Measurements from ENCODE around the gene NCAM1.

Gene NCAM1

DNA sequence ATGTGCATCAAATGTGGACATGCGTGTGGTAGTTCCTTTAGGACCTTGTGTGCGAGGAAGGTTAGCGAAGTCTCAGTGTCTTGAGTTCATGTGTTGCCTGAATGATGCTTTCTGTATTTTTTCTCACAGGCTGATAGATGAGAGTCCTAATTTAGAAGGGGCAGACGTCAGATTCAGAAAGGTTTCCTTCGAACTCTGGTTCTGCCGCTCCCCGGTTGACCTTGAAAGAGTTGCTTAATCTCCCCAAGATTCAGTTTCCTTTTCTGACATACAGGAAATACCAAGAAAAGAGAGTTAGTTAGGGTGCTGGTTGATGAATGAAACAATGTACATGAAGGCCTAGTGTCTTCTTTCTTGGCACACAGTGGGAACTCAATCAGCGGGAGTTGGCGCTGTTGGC, 317.3 kb downstream of the NCAM1 start:
- no peak overlapping the region for H3K27ac ChIP-seq
- TF ChIP-seq CTCF (conservative IDR thresholded peaks at IDR 0.05), result no peak

DNA sequence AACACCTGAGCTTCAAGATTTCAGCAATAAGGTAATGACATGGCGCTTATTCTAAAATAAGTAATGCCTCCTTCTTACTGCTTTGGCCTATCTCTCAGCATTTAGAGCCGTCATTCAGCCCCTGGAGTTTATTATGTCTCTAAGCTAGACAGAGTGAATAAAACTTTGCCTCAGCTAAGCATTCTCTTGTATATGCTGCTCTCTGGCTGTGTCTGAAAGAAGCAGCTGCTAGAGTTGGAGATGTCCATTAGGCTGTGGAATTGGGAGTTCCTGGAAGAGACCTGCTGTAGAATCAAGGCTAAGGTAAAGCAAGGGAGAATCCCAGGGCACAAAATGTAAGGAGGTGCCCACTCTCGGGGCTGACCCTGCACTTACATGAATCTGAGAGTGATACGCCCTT, 317.7 kb downstream of the NCAM1 start:
- H3K27ac ChIP-seq, result no peak overlapping the region
- TF ChIP-seq CTCF (conservative IDR thresholded peaks at IDR 0.05), result no peak

- no peak for TF ChIP-seq CTCF (conservative IDR thresholded peaks at IDR 0.05)
- H3K27ac ChIP-seq, result no peak overlapping the region
Observed at GRCh38 chr11:113279591-113279990, 318.4 kb downstream of the NCAM1 start.

- no peak for TF ChIP-seq CTCF (conservative IDR thresholded peaks at IDR 0.05)
Observed at GRCh38 chr11:113281052-113281725, 320.0 kb downstream of the NCAM1 start.

DNA sequence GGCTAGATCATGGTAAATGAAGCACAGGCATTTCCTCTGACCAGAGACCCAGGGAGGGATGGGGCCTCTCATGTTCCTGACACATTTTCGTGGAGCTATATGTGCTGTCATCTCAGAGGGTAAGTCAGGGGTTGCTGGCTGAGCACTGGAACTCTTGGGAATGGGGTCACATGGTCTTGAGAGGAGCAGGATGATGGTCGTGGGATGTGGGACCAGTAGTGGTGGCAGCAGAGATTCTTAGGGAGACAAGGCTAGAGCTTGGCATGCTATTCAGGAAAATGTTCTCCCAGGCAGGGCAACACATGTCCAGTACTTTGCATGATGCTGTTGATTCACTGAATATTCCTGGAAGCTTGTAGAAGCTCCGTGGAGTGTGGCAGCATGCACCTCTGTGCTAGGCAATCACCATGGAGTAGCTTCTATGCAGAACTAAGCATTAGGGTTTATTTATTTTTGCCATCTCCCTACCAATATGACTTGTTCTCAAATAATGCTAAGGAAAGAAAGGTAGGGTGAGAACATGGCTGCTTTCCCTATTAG, 321.7 kb downstream of the NCAM1 start:
- TF ChIP-seq CTCF (conservative IDR thresholded peaks at IDR 0.05), result no peak
- no peak overlapping the region for H3K27ac ChIP-seq

More at GRCh38 chr11:113281052-113281725, 320.0 kb downstream of the NCAM1 start:
- no peak overlapping the region for H3K27ac ChIP-seq

- H3K27ac ChIP-seq, result no peak overlapping the region
- TF ChIP-seq CTCF (conservative IDR thresholded peaks at IDR 0.05), result no peak
Observed at GRCh38 chr11:113283881-113284280, 322.7 kb downstream of the NCAM1 start.

DNA sequence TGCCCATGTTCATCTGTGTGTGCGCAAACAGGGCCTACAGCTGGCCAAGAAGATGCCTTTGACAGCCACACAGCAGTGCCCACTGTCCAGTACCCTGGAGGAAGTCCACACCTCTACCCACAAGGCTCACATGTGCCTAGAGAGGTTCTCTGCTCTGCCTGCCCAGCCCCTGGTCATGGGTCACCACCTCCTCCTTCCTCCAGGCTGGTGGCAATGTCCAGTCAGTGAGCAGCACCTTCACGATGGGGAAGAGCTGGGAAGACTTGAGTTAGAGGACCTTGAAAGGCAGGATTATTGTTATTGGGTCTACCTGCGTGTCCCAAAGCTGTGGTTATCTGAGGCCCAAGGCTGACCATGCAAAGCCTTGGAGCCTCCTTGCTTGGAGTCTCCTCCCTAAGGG, 324.8 kb downstream of the NCAM1 start:
- H3K27ac ChIP-seq, result no peak overlapping the region
- TF ChIP-seq CTCF (conservative IDR thresholded peaks at IDR 0.05), result no peak

All from VCaP (cell line).